WTC11 (cell line): ENCODE results near the gene APBA1.

ENCODE experiments used
- CREM ChIP-seq: sonication (generic); formaldehyde crosslinking; IDR thresholded peaks from 2 replicates; pipeline ENCODE4 v1.8.1; 2022; ENCODE audit warnings: mild to moderate bottlenecking, missing genetic modification reagents, moderate library complexity
- TF ChIP-seq, protein P1 (sequence below): fragments of 200-600 bp; IDR thresholded peaks from 2 replicates; pipeline ENCODE4 v1.8.0; 2022; ENCODE audit warnings: antibody characterized with exemption

- TF ChIP-seq, protein P1, sequence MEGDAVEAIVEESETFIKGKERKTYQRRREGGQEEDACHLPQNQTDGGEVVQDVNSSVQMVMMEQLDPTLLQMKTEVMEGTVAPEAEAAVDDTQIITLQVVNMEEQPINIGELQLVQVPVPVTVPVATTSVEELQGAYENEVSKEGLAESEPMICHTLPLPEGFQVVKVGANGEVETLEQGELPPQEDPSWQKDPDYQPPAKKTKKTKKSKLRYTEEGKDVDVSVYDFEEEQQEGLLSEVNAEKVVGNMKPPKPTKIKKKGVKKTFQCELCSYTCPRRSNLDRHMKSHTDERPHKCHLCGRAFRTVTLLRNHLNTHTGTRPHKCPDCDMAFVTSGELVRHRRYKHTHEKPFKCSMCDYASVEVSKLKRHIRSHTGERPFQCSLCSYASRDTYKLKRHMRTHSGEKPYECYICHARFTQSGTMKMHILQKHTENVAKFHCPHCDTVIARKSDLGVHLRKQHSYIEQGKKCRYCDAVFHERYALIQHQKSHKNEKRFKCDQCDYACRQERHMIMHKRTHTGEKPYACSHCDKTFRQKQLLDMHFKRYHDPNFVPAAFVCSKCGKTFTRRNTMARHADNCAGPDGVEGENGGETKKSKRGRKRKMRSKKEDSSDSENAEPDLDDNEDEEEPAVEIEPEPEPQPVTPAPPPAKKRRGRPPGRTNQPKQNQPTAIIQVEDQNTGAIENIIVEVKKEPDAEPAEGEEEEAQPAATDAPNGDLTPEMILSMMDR = no peak
- no peak for TF ChIP-seq CREM (CRISPR knock-in tag)
These were observed 174.4 kb downstream of the APBA1 start for GRCh38 chr9:69497816-69498215.
